Liver (tissue), 3 donors: ENCODE data around the gene SCN4A.

Source experiments
- CTCF ChIP-seq: fragments of 150-350 bp; IDR thresholded peaks from 2 replicates; pipeline ENCODE4 v1.5.1; 2017; ENCODE audit warnings: improper control_type of control experiment, low read depth, low read length; ENCODE audit not compliant: missing input control
- HNF4G ChIP-seq: IDR thresholded peaks from 2 replicates; pipeline ENCODE4 v1.6.1; 2016; ENCODE audit warnings: antibody characterized with exemption
- MAX ChIP-seq: IDR thresholded peaks from 2 replicates; pipeline ENCODE4 v1.6.1; 2016; ENCODE audit warnings: antibody characterized with exemption
- RAD21 ChIP-seq, 2 donors: IDR thresholded peaks; 2 replicates each; pipeline ENCODE4 v1.6.1; 2016; ENCODE audit warnings: antibody characterized with exemption in 2 of 2, mild to moderate bottlenecking in 2 of 2
- REST ChIP-seq: IDR thresholded peaks from 2 replicates; pipeline ENCODE4 v1.6.1; 2016; ENCODE audit warnings: antibody characterized with exemption, mild to moderate bottlenecking
- TAF1 ChIP-seq: conservative IDR thresholded peaks from 2 replicates; pipeline ENCODE4 v1.6.1; 2016; ENCODE audit warnings: antibody characterized with exemption, mild to moderate bottlenecking
- donor health status: healthy.
- donor health status: healthy.

- TF ChIP-seq TAF1: no peak
- no peak for TF ChIP-seq HNF4G
- TF ChIP-seq REST: no peak
- TF ChIP-seq RAD21 (IDR thresholded peaks at IDR 0.05): no peak
- no peak for TF ChIP-seq CTCF
- TF ChIP-seq MAX: no peak
These were observed 33.8 kb upstream of the SCN4A start for GRCh38 chr17:64006361-64007088.
